Ishikawa (cell line): ENCODE data around the gene SHISA8.

Source experiments
- CEBPB ChIP-seq: IDR thresholded peaks from 2 replicates; pipeline ENCODE4 v1.6.1; 2012
- CREB1 ChIP-seq: IDR thresholded peaks from 2 replicates; pipeline ENCODE4 v1.6.1; 2012; ENCODE audit warnings: low read depth
- EGR1 ChIP-seq: IDR thresholded peaks from 2 replicates; pipeline ENCODE4 v1.6.1; 2012
- EP300 ChIP-seq: IDR thresholded peaks from 2 replicates; pipeline ENCODE4 v1.6.1; 2012; ENCODE audit warnings: borderline replicate concordance
- FOXM1 ChIP-seq: IDR thresholded peaks from 2 replicates; pipeline ENCODE4 v1.6.1; 2012; ENCODE audit warnings: low read depth, borderline replicate concordance
- NFIC ChIP-seq: IDR thresholded peaks from 2 replicates; pipeline ENCODE4 v1.6.1; 2012
- RAD21 ChIP-seq: IDR thresholded peaks from 2 replicates; pipeline ENCODE4 v1.6.1; 2012; ENCODE audit warnings: low read depth
- TAF1 ChIP-seq: IDR thresholded peaks from 2 replicates; pipeline ENCODE4 v1.6.1; 2012; ENCODE audit warnings: low read depth, mild to moderate bottlenecking
- TCF12 ChIP-seq: IDR thresholded peaks from 2 replicates; pipeline ENCODE4 v1.6.1; 2012; ENCODE audit warnings: low read depth
- TEAD4 ChIP-seq: IDR thresholded peaks from 2 replicates; pipeline ENCODE4 v1.6.1; 2012
- YY1 ChIP-seq: IDR thresholded peaks from 2 replicates; pipeline ENCODE4 v1.6.1; 2012; ENCODE audit warnings: low read depth
- ZBTB7A ChIP-seq: IDR thresholded peaks from 2 replicates; pipeline ENCODE4 v1.6.1; 2012; ENCODE audit warnings: low read depth
- TF ChIP-seq, protein P1 (sequence below): IDR thresholded peaks from 2 replicates; pipeline ENCODE4 v1.6.1; 2012
- TF ChIP-seq, protein P2 (sequence below): IDR thresholded peaks from 2 replicates; pipeline ENCODE4 v1.6.1; 2012; ENCODE audit warnings: low read depth, mild to moderate bottlenecking
- TF ChIP-seq, protein P3 (sequence below): IDR thresholded peaks from 2 replicates; pipeline ENCODE4 v1.6.1; 2012

SHISA8 gene

DNA sequence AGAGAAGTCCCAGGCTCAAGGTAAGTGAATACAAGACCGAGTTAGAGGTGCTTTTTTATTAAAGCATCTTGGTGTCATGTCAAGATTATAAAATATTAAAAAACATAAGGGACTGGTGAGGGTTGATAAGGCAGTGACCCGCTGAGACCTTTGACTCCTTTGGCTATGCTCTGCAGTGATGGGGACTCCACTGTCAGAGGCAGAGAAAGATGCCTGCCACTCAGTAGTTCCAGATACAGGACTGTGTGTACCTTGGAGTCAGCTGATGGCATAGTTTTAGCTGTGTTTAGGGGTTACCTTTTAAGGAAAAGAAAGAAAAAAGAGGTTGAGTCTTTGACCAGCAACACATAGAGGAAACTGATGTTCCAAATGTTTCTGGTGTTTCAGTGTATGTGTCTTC lies 40.8 kb downstream of the SHISA8 start:
- no peak for TF ChIP-seq FOXM1
- TF ChIP-seq RAD21, result no peak
- TF ChIP-seq, protein P1, sequence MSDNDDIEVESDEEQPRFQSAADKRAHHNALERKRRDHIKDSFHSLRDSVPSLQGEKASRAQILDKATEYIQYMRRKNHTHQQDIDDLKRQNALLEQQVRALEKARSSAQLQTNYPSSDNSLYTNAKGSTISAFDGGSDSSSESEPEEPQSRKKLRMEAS, result no peak
- TF ChIP-seq TCF12, result no peak
- TF ChIP-seq TEAD4, result no peak
- no peak for TF ChIP-seq CEBPB
- no peak for TF ChIP-seq TAF1
- TF ChIP-seq, protein P2, sequence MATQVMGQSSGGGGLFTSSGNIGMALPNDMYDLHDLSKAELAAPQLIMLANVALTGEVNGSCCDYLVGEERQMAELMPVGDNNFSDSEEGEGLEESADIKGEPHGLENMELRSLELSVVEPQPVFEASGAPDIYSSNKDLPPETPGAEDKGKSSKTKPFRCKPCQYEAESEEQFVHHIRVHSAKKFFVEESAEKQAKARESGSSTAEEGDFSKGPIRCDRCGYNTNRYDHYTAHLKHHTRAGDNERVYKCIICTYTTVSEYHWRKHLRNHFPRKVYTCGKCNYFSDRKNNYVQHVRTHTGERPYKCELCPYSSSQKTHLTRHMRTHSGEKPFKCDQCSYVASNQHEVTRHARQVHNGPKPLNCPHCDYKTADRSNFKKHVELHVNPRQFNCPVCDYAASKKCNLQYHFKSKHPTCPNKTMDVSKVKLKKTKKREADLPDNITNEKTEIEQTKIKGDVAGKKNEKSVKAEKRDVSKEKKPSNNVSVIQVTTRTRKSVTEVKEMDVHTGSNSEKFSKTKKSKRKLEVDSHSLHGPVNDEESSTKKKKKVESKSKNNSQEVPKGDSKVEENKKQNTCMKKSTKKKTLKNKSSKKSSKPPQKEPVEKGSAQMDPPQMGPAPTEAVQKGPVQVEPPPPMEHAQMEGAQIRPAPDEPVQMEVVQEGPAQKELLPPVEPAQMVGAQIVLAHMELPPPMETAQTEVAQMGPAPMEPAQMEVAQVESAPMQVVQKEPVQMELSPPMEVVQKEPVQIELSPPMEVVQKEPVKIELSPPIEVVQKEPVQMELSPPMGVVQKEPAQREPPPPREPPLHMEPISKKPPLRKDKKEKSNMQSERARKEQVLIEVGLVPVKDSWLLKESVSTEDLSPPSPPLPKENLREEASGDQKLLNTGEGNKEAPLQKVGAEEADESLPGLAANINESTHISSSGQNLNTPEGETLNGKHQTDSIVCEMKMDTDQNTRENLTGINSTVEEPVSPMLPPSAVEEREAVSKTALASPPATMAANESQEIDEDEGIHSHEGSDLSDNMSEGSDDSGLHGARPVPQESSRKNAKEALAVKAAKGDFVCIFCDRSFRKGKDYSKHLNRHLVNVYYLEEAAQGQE, result no peak
- TF ChIP-seq ZBTB7A, result no peak
- TF ChIP-seq NFIC, result no peak
- TF ChIP-seq, protein P3, sequence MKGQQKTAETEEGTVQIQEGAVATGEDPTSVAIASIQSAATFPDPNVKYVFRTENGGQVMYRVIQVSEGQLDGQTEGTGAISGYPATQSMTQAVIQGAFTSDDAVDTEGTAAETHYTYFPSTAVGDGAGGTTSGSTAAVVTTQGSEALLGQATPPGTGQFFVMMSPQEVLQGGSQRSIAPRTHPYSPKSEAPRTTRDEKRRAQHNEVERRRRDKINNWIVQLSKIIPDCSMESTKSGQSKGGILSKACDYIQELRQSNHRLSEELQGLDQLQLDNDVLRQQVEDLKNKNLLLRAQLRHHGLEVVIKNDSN, result no peak
- TF ChIP-seq EP300, result no peak
- no peak for TF ChIP-seq CREB1
- TF ChIP-seq YY1, result no peak
- TF ChIP-seq EGR1, result no peak

DNA sequence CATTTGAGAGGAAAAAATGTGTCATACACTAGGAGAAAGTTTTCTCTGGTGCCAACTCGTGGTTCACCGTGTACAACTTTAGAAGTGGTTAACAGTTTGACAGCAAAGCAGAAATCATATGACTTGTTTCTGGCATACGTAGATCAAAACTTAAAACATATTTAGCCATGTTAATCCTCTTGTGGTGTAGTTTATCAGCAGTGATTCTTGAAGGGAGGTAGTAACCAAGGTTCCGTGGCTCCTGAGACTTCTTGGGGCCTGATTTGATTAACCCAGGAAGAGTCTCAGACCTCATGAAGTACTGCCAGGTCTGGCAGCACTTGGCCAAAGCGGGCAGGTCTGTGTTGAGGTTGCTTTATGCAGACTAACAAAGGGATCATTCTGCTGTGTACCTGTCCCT lies 41.5 kb downstream of the SHISA8 start:
- TF ChIP-seq YY1 (no peak), TAF1 (no peak), TEAD4 (no peak), RAD21 (no peak)
- TF ChIP-seq, protein P2, result no peak

DNA sequence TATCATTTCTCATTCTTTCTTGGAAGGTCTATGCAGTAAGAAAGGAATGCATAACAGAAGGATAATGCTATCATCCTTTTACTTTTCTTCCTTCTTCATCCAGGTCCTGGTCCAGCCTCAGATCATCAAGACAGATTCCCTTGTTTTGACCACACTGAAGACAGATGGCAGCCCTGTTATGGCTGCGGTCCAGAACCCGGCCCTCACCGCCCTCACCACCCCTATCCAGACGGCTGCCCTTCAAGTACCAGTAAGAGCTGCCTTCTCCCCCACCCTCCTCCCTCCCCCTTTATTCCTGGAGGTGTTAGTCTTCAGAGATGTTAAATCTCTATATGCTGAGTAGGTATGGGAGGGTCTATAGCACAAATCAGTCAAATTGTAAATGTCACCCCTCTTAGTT lies 44.1 kb downstream of the SHISA8 start:
- no peak for TF ChIP-seq EGR1
- no peak for TF ChIP-seq CEBPB
- TF ChIP-seq EP300, result no peak
- no peak for TF ChIP-seq FOXM1
- no peak for TF ChIP-seq TCF12
- TF ChIP-seq TEAD4, result no peak
- no peak for TF ChIP-seq ZBTB7A
- TF ChIP-seq NFIC, result no peak
- TF ChIP-seq, protein P3, result no peak
- TF ChIP-seq RAD21, result no peak
- no peak for TF ChIP-seq YY1
- no peak for TF ChIP-seq TAF1
- TF ChIP-seq, protein P1, result no peak
- TF ChIP-seq, protein P2, result no peak
- no peak for TF ChIP-seq CREB1

DNA sequence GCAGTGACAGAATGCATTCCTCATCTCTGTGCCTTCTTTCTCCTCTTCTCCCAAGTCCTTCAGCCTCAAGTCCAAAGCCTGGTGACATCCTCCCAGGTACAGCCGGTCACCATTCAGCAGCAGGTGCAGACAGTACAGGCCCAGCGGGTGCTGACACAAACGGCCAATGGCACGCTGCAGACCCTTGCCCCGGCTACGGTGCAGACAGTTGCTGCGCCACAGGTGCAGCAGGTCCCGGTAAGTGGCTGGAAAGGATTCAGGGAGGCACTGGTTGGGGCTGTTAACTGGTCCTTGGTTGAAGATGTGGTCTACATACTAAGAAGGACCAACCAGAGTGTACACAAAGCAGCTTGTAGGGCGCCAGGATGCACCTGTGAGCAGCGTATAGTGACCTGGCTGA lies 46.3 kb downstream of the SHISA8 start:
- no peak for TF ChIP-seq YY1
- TF ChIP-seq RAD21, result no peak
- TF ChIP-seq TEAD4, result no peak
- no peak for TF ChIP-seq FOXM1

DNA sequence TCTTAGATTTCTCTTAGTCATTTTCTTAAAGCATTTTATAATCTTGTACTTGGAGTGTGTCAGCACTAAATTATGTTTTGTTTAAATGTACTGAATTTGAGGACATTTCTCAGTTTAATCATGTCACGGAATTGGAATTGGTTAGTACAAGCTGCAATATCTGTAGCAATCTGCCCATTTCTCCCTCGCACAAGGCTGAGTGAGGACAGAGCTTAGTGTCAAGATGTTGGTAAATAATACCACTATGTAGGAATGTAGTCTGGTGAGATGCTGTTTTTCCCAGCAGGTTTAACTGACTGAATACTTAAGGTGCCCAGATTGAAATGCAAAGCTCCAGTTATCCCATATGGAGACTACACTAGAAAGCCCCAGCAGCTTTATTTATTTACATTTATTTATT lies 51.4 kb downstream of the SHISA8 start:
- TF ChIP-seq NFIC (no peak), EP300 (no peak), TEAD4 (no peak)
